ENCODE data around the gene TNFSF10.

GRCh38 chr3:172518929-172519640 lies 4.1 kb downstream of the TNFSF10 start:
- TF ChIP-seq, protein P1, sequence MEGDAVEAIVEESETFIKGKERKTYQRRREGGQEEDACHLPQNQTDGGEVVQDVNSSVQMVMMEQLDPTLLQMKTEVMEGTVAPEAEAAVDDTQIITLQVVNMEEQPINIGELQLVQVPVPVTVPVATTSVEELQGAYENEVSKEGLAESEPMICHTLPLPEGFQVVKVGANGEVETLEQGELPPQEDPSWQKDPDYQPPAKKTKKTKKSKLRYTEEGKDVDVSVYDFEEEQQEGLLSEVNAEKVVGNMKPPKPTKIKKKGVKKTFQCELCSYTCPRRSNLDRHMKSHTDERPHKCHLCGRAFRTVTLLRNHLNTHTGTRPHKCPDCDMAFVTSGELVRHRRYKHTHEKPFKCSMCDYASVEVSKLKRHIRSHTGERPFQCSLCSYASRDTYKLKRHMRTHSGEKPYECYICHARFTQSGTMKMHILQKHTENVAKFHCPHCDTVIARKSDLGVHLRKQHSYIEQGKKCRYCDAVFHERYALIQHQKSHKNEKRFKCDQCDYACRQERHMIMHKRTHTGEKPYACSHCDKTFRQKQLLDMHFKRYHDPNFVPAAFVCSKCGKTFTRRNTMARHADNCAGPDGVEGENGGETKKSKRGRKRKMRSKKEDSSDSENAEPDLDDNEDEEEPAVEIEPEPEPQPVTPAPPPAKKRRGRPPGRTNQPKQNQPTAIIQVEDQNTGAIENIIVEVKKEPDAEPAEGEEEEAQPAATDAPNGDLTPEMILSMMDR (IDR thresholded peaks at IDR 0.05 in 2 of 3, conservative IDR thresholded peaks at IDR 0.05 in 1 of 3; ENCODE audit: insufficient read depth in 2 of 3, low read depth in 1 of 3, low read length in 3 of 3), result no peak
- TF ChIP-seq ERF (CRISPR knock-in tag; IDR thresholded peaks at IDR 0.05) (no peak), NRF1 (conservative IDR thresholded peaks at IDR 0.05 in 1 of 2, IDR thresholded peaks at IDR 0.05 in 1 of 2) (no peak), USF2 (CRISPR knock-in tag; IDR thresholded peaks at IDR 0.05) (no peak), POLR2AphosphoS2 (IDR thresholded peaks at IDR 0.05; ENCODE audit: low read length) (no peak), POLR2AphosphoS5 (IDR thresholded peaks at IDR 0.05; ENCODE audit: control insufficient read depth, insufficient read depth, low read depth, low read length) (no peak), KAT8 (IDR thresholded peaks at IDR 0.05; ENCODE audit: low read depth) (no peak), SP2 (IDR thresholded peaks at IDR 0.05; ENCODE audit: extremely low read depth, low read depth, low read length, poor library complexity, severe bottlenecking) (no peak), FOXO4 (CRISPR knock-in tag; IDR thresholded peaks at IDR 0.05) (no peak), PHF20 (IDR thresholded peaks at IDR 0.05; ENCODE audit: partially characterized antibody) (no peak), ZZZ3 (IDR thresholded peaks at IDR 0.05) (no peak), GABPB1 (CRISPR knock-in tag; IDR thresholded peaks at IDR 0.05) (no peak)
- TF ChIP-seq, protein P2, sequence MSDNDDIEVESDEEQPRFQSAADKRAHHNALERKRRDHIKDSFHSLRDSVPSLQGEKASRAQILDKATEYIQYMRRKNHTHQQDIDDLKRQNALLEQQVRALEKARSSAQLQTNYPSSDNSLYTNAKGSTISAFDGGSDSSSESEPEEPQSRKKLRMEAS (CRISPR knock-in tag; IDR thresholded peaks at IDR 0.05), result no peak

Measured in K562 (cell line).